ENCODE data around the gene SLC44A5.
"Not testable (repeated sequence)": the region's sequence is repeated elsewhere in the genome, so short reads cannot be mapped to it uniquely, and the experiment has no call there.

The SLC44A5 gene

GRCh38 chr1:75263616-75264015 is 347.3 kb downstream of the SLC44A5 start:
- DNase-seq, result not testable (repeated sequence)

DNA sequence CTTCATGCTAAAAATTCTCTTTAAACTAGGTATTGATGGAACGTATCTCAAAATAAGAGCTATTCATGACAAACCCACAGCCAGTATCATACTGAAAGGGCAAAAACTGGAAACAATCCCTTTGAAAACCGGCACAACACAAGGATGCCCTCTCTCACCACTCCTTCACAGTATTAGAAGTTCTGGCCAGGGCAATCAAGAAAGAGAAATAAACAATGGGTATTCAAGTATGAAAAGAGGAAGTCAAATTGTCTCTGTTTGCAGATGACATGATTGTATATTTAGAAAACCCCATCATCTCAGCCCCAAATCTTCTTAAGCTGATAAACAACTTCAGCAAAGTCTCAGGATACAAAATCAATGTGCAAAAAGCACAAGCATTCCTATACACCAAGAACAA is 349.0 kb downstream of the SLC44A5 start:
- not testable (repeated sequence) for DNase-seq

- DNase-seq, result no peak
Observed at GRCh38 chr1:75258351-75258750, 352.6 kb downstream of the SLC44A5 start.

- DNase-seq, result no peak
Observed at GRCh38 chr1:75257424-75257823, 353.5 kb downstream of the SLC44A5 start.

DNA sequence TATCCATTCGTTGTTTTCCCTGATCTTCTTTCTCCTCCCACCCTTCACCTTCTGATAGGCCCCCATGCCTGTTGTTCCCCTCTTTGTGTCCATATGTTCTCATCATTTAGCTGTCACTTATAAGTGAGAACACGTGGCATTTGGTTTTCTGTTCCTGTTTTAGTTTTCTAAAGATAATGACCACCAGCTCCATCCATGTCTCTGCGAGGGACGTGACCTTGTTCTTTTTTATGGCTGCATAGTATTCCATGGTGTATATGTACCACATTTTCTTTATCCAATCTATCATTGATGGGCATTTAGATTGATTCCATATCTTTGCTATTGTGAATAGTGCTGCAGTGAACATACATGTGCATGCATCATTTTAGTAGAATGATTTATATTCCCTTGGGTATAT is 360.8 kb downstream of the SLC44A5 start:
- not testable (repeated sequence) for DNase-seq

DNA sequence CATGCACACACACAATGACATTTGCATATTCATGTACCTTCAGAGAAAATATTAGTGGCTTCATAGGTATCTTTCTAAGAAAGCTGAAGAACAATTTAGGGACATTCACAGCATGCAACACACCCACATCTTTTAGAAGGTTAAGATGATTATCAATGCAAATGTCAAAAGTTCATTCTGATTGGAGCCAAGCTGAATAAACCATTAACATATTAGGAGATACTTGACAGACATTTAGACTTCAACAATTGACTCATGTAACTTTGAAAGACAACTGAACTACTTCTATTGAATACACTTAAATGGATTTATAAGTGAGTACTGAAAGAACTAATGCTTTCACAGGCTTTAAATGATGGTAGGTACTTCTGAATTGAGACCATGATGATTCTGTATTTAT is 365.7 kb downstream of the SLC44A5 start:
- DNase-seq, result no peak

DNA sequence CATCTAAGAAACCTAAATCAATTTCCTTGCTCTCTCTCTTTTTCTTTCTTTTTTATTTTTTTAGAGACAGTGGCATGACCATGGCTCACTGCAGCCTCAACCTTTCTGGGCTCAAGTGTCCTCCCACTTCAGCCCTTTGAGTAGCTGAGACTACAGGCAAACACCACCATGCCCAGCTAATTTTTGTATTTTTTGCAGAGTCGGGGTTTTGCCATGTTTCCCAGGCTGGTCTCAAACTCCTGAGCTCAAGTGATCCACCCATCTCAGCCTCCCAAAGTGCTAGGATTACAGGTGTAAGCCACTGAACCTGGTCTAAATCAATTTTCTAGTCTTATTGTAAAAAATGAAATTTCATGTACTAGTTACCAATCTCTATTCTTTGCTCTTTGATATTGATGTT is 367.8 kb downstream of the SLC44A5 start:
- DNase-seq, result no peak

DNA sequence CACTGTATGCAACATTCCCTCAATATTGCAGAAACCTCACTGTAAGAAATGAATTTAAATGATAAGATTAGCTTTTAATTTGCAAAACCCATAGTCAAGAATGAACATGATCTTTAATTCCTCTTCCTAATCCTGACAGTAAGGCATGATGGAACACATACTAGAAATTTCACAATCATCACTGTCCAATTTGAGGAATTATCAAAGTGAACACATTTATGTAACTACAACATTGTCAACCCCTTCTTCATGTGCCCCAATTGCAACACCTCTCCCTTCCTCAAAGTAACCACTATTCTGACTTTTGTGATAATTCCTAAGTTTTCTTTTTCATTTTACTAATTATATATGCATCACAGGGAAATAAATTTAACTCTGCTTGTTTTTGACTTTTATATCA is 373.6 kb downstream of the SLC44A5 start:
- DNase-seq, result no peak

DNA sequence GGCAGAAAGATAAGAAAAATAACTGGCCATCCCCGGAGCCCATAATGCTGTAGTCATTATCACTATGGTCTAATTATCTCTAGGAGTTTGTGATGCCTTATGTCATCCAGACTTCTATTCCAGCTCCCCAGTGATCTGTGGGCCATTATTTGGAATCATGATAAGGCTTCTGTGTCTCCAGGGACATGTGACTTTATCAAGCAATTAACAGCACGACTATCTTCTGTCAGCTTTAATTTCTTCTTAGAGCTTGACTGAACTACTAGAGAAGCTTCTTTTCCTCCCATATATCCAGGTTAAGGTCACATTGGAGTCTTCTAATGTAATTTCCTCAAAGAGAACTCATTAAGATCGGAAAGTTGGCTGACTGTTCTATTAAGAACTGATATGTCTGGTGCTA is 376.4 kb downstream of the SLC44A5 start:
- DNase-seq, result no peak

GRCh38 chr1:75233302-75233929 is 377.5 kb downstream of the SLC44A5 start:
- DNase-seq, result no peak

GRCh38 chr1:75220072-75220471 is 390.8 kb downstream of the SLC44A5 start:
- DNase-seq, result no peak

DNA sequence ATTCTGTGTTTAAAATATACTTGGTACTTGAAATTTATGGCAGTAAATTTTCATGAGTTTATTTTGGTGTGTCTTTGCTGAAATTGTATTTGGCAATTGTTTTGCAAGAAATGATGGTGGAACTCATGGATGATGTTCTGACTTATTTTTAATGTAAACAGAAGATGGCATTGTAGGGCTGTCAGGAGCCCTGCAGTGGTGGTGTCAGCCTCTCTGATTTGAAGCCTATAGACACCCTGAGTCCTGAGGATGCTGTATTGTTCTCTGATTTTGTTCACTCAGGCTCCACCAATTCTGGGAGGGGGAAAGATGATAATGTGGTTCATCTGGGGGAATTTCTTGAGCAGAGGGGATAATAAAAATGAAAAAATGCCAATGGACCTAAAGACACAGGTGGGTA is 396.9 kb downstream of the SLC44A5 start:
- no peak for DNase-seq

GRCh38 chr1:75211648-75212047 is 399.3 kb downstream of the SLC44A5 start:
- DNase-seq, result no peak

GRCh38 chr1:75208862-75209261 is 402.1 kb downstream of the SLC44A5 start:
- DNase-seq, result no peak

DNA sequence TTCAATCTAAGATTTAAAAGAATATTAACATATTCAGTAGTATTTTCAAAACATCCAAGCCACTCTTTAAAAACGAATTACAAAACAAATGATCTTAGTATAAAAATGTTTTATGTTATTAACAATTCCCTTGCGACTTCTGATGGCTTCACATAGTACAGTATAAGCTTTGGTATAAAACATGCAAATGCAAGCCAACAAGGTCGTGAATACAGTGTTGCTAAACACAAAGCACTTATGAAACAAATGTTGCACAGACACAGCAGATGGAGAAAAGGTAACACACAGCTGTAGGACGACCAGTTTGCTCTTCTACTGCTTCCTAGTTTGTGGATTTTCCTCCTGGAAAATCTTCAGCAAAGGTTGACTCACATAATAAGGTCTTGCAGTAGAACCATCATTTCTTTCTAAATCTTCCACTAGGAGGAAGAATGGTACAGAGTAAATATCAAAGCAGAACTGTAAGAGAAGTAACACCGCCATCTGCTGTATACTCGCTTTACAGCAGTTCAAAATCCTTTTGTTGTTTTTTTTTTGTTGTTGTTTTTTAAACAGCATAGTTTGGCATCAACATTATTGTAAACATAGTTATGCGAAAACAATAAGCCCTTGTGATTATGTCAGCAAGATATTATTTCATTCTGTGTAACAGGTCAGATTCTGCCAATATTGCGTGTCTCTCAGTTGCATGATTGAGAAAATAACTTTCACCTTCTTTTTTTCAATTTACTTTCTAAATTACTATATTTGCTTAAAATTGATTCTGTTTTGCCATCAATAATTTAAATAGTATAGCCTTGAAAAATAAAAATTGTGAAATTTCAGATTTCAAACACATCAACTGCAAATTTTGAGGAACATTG is 407.3 kb downstream of the SLC44A5 start:
- no peak for DNase-seq

DNA sequence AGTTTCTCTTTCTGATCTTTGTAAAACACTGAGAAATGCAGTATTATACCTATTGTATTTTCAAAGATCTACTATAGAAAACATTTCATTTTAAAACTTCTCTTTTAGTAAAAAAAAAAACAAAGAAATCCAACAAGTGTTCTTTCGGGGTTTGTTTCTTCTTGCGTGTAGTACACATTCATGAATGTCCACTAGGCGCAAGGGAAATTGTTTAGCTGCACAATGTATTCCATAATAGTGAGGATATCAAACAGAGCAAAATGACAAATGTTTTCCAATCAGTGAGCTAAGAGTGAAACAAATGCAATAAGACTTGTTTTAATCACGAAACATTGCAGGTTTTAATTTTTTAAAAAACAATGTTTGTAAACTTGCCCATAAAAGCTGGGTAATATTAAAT is 408.2 kb downstream of the SLC44A5 start:
- no peak for DNase-seq

- DNase-seq, result no peak
Observed at GRCh38 chr1:75198761-75199160, 412.2 kb downstream of the SLC44A5 start.

DNA sequence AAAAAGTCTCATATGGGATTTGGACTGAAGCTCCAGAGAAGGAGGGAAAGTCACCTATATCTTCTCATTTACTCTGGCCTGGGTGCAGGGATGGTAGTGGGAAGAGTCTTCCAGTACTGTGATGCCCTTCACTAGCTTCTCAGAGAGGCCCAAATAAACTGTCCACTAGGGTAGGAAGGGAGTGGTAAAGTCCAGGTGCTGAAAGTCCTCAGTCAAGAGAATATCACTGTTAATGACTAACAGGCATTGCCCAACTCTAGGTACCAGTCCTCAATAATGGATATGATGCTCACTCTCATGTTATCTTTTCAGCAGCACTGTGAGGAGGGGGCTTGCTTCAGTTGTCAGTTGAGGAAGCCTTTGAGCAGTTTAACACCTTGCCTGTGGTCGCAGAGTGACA is 412.8 kb downstream of the SLC44A5 start:
- no peak for DNase-seq

GRCh38 chr1:75188892-75189291 is 422.0 kb downstream of the SLC44A5 start:
- no peak for DNase-seq

DNA sequence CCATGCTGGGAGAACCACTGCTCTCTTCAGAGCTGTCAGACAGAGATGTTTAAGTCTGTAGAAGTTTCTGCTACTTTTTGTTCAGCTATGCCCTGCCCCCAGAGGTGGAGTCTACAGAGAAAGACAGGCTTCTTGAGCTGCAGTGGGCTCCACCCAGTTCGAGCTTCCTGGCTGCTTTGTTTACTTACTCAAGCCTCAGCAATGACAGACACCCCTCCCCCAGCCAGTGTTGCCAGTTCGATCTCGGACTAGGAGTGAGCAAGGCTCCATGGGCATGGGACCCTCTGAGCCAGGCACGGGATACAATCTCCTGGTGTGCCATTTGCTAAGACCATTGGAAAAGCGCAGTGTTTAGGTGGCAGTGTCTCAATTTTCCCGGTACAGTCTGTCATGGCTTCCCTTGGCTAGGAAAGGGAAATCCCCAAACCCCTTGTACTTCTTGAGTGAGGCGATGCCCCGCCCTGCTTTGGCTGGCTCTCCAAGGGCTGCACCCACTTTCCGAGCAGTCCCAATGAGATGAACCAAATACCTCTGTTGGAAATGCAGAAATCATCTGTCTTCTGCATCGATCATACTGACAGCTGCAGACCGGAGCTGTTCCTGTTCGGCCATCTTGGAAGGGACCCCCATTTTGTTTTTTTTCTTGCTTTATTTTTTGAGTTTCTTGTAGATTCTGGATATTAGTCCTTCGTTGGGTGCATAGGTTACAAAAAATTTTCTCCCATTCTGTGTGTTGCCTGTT is 429.5 kb downstream of the SLC44A5 start:
- DNase-seq, result not testable (repeated sequence)

- DNase-seq, result no peak
Observed at GRCh38 chr1:75174031-75174760, 436.7 kb downstream of the SLC44A5 start.

- DNase-seq, result no peak
Observed at GRCh38 chr1:75172556-75172955, 438.4 kb downstream of the SLC44A5 start.

DNA sequence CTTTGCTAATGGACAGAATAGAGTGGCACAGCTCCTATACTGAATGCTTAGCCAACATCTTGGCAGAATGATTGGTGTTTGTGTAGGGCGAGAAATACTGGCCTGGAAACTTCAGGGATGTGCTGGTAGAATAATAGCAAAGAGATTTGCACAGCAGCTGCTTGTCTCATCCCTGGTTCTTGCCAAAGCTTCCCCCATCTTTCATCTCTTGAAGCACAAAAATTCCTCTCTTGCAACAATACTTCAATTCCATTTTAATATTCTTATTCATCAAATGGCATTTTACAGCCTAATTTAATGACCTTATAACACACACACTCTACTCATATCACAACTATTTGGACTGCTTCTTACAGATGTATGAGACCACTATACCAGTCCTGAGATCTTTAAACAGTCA is 439.0 kb downstream of the SLC44A5 start:
- no peak for DNase-seq
